HCT116 (cell line): Measurements from ENCODE around the gene DLG2. TPM values are rescaled to one million over a fixed set of nuclear protein-coding genes. Genes with fewer than 3 reads are reported as not detected.

ENCODE experiments used
- ATAC-seq: fragments of 200-7000 bp; cut with Tn5 transposase; 2 replicates; pipeline ENCODE4 v1.9.1; 2020; ENCODE audit warnings: mild to moderate bottlenecking, moderate library complexity
- BruUV-seq: library from RNA; stranded (reverse); fragments of 400-500 nt; replicated peaks from 2 replicates; lab custom pipeline; 2021; lab: Mats Ljungman, UMichigan
- CTCF ChIA-PET: fragments of 300-600 bp; sonication (Branson Sonifier 250); formaldehyde crosslinking; loops from one replicate; lab custom pipeline; 2021; ENCODE audit warnings: antibody characterized with exemption; lab: Charles Lee
- POLR2A ChIA-PET: fragments of 300-600, 350-600 bp; sonication (Branson Sonifier 250); formaldehyde crosslinking; loops from one replicate; lab custom pipeline; 2021; ENCODE audit warnings: antibody characterized with exemption; lab: Charles Lee
- RAD21 ChIA-PET, 2 experiments: fragments of 300-600 bp; sonication (Branson Sonifier 250); formaldehyde crosslinking; loops; one replicate each; lab custom pipeline; 2023; ENCODE audit warnings: low total read pairs in 2 of 2; ENCODE audit not compliant: uncharacterized antibody in 2 of 2, unreplicated experiment in 2 of 2, low non-redundant PET in 1 of 2; lab: Charles Lee
- DNase-seq: peaks from one replicate; pipeline ENCODE4 v3.0.0-alpha.2; 2010; ENCODE audit warnings: low read depth, low spot score
- H2AFZ ChIP-seq: fragments of 200-600 bp; shearing (Covaris generic), sonication (generic); 2 replicates; pipeline ENCODE4 v1.6.1; 2017; ENCODE audit warnings: low read depth, mixed run types, mixed read lengths, antibody characterized with exemption, low read length; ENCODE audit not compliant: poor library complexity, severe bottlenecking
- H3K27ac ChIP-seq: 2 replicates; pipeline ENCODE4 v1.5.1; 2012; ENCODE audit warnings: low read depth, low read length
- H3K27me3 ChIP-seq: fragments of 200-600 bp; sonication (generic); 2 replicates; pipeline ENCODE4 v1.6.1; 2016; ENCODE audit warnings: mixed run types, low read length, mixed read lengths; ENCODE audit not compliant: insufficient read depth
- H3K36me3 ChIP-seq, 2 experiments: fragments of 200-500 bp in 1 of 2; fragments of 200-600 bp in 1 of 2; sonication (Bioruptor generic) in 1 of 2; sonication (generic) in 1 of 2; 2 replicates each; pipeline versions ENCODE4 v1.5.1 to v1.6.1; 2014 to 2016; ENCODE audit warnings: low read length in 2 of 2, inconsistent platforms in 1 of 2, mixed read lengths in 1 of 2, mixed run types in 1 of 2; ENCODE audit not compliant: insufficient read depth in 2 of 2, control insufficient read depth in 1 of 2
- H3K4me1 ChIP-seq, 2 experiments: fragments of 200-600 bp in 1 of 2; sonication (generic) in 1 of 2; 2 replicates each; pipeline versions ENCODE4 v1.5.1 to v1.6.1; 2012 to 2017; ENCODE audit warnings: low read length in 2 of 2, inconsistent platforms in 1 of 2, mild to moderate bottlenecking in 1 of 2, mixed read lengths in 1 of 2, mixed run types in 1 of 2, moderate library complexity in 1 of 2; ENCODE audit not compliant: insufficient read depth in 2 of 2, control insufficient read depth in 1 of 2
- H3K4me2 ChIP-seq: fragments of 200-600 bp; sonication (generic); 2 replicates; pipeline ENCODE4 v1.6.1; 2017; ENCODE audit warnings: mixed run types, low read length, mixed read lengths
- H3K4me3 ChIP-seq, 2 experiments: fragments of 200-600 bp in 1 of 2; sonication (generic) in 1 of 2; replicated peaks in 1 of 2; 2 replicates each; pipeline ENCODE4 v1.5.1; 2011 to 2016; ENCODE audit warnings: low read length in 2 of 2, control low read depth in 1 of 2, low read depth in 1 of 2, mild to moderate bottlenecking in 1 of 2, mixed read lengths in 1 of 2, mixed run types in 1 of 2
- H3K79me2 ChIP-seq: fragments of 200-600 bp; sonication (generic); 2 replicates; pipeline ENCODE4 v1.6.1; 2017; ENCODE audit warnings: mild to moderate bottlenecking, mixed run types, low read length, moderate library complexity, mixed read lengths; ENCODE audit not compliant: insufficient read depth
- H3K9ac ChIP-seq: fragments of 200-600 bp; sonication (generic); 2 replicates; pipeline ENCODE4 v1.6.1; 2016; ENCODE audit warnings: low read length, mixed read lengths
- H3K9me2 ChIP-seq: fragments of 200-600 bp; sonication (generic), shearing (Covaris generic); 2 replicates; pipeline ENCODE4 v1.6.1; 2017; ENCODE audit warnings: mixed run types, mild to moderate bottlenecking, moderate library complexity; ENCODE audit not compliant: insufficient read depth
- H3K9me3 ChIP-seq, 2 experiments: fragments of 200-500 bp in 1 of 2; fragments of 200-600 bp in 1 of 2; sonication (Bioruptor generic) in 1 of 2; sonication (generic) in 1 of 2; 2 replicates each; pipeline ENCODE4 v1.6.1; 2014 to 2017; ENCODE audit warnings: low read length in 2 of 2, mixed read lengths in 2 of 2, inconsistent platforms in 1 of 2, low read depth in 1 of 2, mild to moderate bottlenecking in 1 of 2, mixed run types in 1 of 2, moderate library complexity in 1 of 2; ENCODE audit not compliant: control insufficient read depth in 1 of 2, insufficient read depth in 1 of 2
- H4K20me1 ChIP-seq: fragments of 200-600 bp; sonication (generic), shearing (Covaris generic); 2 replicates; pipeline ENCODE4 v1.6.1; 2017; ENCODE audit warnings: mixed run types, mild to moderate bottlenecking, moderate library complexity; ENCODE audit not compliant: insufficient read depth
- ATF3 ChIP-seq: IDR thresholded peaks from 2 replicates; pipeline ENCODE4 v1.6.1; 2012
- CTCF ChIP-seq, 3 experiments: fragments of 200-600 bp in 1 of 3; sonication (generic) in 1 of 3; IDR thresholded peaks in 2 of 3; conservative IDR thresholded peaks in 1 of 3; 2 replicates each; pipeline ENCODE4 v1.5.1; 2012 to 2017; ENCODE audit warnings: low read depth in 2 of 3, low read length in 2 of 3, antibody characterized with exemption in 1 of 3, borderline replicate concordance in 1 of 3, control low read depth in 1 of 3, mild to moderate bottlenecking in 1 of 3, mixed read lengths in 1 of 3, mixed run types in 1 of 3, moderate library complexity in 1 of 3; ENCODE audit not compliant: insufficient read depth in 1 of 3
- EGR1 ChIP-seq: IDR thresholded peaks from 2 replicates; pipeline ENCODE4 v1.6.1; 2012; ENCODE audit warnings: low read depth
- EZH2phosphoT487 ChIP-seq: fragments of 200-600 bp; IDR thresholded peaks from 2 replicates; pipeline ENCODE4 v1.6.1; 2018; ENCODE audit warnings: antibody characterized with exemption, borderline replicate concordance
- MAX ChIP-seq: IDR thresholded peaks from 2 replicates; pipeline ENCODE4 v1.6.1; 2012
- POLR2A ChIP-seq: IDR thresholded peaks from 2 replicates; pipeline ENCODE4 v1.7.0; 2011; ENCODE audit warnings: borderline replicate concordance; ENCODE audit not compliant: insufficient read depth, insufficient read length; ENCODE audit errors: extremely low read depth
- POLR2AphosphoS5 ChIP-seq: IDR thresholded peaks from 2 replicates; pipeline ENCODE4 v1.6.1; 2011; ENCODE audit warnings: mild to moderate bottlenecking, low read depth, low read length, moderate library complexity
- RAD21 ChIP-seq: IDR thresholded peaks from 2 replicates; pipeline ENCODE4 v1.6.1; 2012; ENCODE audit warnings: low read depth, mild to moderate bottlenecking
- REST ChIP-seq: IDR thresholded peaks from 2 replicates; pipeline ENCODE4 v1.6.1; 2012; ENCODE audit warnings: low read depth
- SIN3A ChIP-seq: IDR thresholded peaks from 2 replicates; pipeline ENCODE4 v1.6.1; 2012; ENCODE audit warnings: low read depth
- TCF7L2 ChIP-seq: IDR thresholded peaks from 2 replicates; pipeline ENCODE4 v1.7.0; 2011; ENCODE audit warnings: borderline replicate concordance, inconsistent platforms; ENCODE audit not compliant: insufficient read depth, insufficient read length; ENCODE audit errors: extremely low read depth
- YY1 ChIP-seq: IDR thresholded peaks from 2 replicates; pipeline ENCODE4 v1.6.1; 2011; ENCODE audit warnings: low read length, low read depth, moderate library complexity, mild to moderate bottlenecking; ENCODE audit not compliant: insufficient replicate concordance; ENCODE audit errors: extremely low read depth
- ZNF274 ChIP-seq: fragments of 200-500 bp; sonication (Bioruptor generic); IDR thresholded peaks from 2 replicates; pipeline ENCODE4 v1.6.1; 2014; ENCODE audit warnings: mild to moderate bottlenecking, low read depth, low read length, inconsistent platforms
- intact Hi-C: fragments of 100-400 bp; cut with micrococcal nuclease; formaldehyde crosslinking; loops from 2 replicates; pipeline ENCODE4 v1.10.0; 2022
- total RNA-seq: library from RNA; stranded (reverse); gene quantifications from one replicate; pipeline ENCODE4 v1.2.1, GENCODE V29; 2021; ENCODE audit not compliant: unreplicated experiment

DLG2 gene
- total RNA-seq, 1 experiment from 2014 or later: 2.4 TPM

- ChIA-PET POLR2A (no interaction called here), CTCF (no interaction called here), RAD21 (no interaction called here)
- DNase-seq (no peak), ATAC-seq (no peak)
- no peak overlapping the region for H2AFZ ChIP-seq
- no peak overlapping the region for H3K9ac ChIP-seq
- H3K4me1 ChIP-seq: no peaks in the 10 kb centered on the region
- TF ChIP-seq POLR2A: no peak
- no peak for TF ChIP-seq EZH2phosphoT487
- TF ChIP-seq MAX: no peak
- no peak for TF ChIP-seq TCF7L2
- no peak for TF ChIP-seq ATF3
- TF ChIP-seq SIN3A: no peak
- H3K4me2 ChIP-seq: no peak overlapping the region
- H3K36me3 ChIP-seq: no peaks in the 10 kb centered on the region
- intact Hi-C loops: loop anchor here (5.0 kb wide), 1 partner anchor 424 kb away; no protein-coding TSS in a partner anchor
- no peaks in the 10 kb centered on the region for H3K79me2 ChIP-seq
- H3K4me3 ChIP-seq: no peak overlapping the region
- no peaks in the 10 kb centered on the region; a peak in 1 of 4 replicates for H3K9me3 ChIP-seq
- no peaks in the 10 kb centered on the region for H4K20me1 ChIP-seq
- no TSS peak for BruUV-seq
- no peak overlapping the region for H3K27ac ChIP-seq
- no peaks in the 10 kb centered on the region for H3K27me3 ChIP-seq
- no peaks in the 10 kb centered on the region for H3K9me2 ChIP-seq
Measured at GRCh38 chr11:84260862-84261261, 1366.3 kb downstream of the DLG2 start.

GRCh38 chr11:84256618-84257017 lies 1370.5 kb downstream of the DLG2 start:
- no peaks in the 10 kb centered on the region; a peak in 1 of 4 replicates for H3K9me3 ChIP-seq
- ChIA-PET POLR2A (no interaction called here), RAD21 (no interaction called here), CTCF (no interaction called here)
- H3K4me2 ChIP-seq: no peak overlapping the region
- H3K4me3 ChIP-seq: no peak overlapping the region
- no peak for ATAC-seq
- no peaks in the 10 kb centered on the region for H3K4me1 ChIP-seq
- no peaks in the 10 kb centered on the region for H3K36me3 ChIP-seq
- H3K27me3 ChIP-seq: no peaks in the 10 kb centered on the region
- TF ChIP-seq EZH2phosphoT487 (no peak), EGR1 (no peak), POLR2AphosphoS5 (no peak), ZNF274 (no peak), YY1 (no peak), REST (no peak), SIN3A (no peak), CTCF (IDR thresholded peaks at IDR 0.05 in 2 of 3, conservative IDR thresholded peaks at IDR 0.05 in 1 of 3; ENCODE audit: borderline replicate concordance in 1 of 3, insufficient read depth in 1 of 3, low read depth in 2 of 3, low read length in 2 of 3) (no peak), RAD21 (no peak)
- intact Hi-C loops: no loop called here
- no peak overlapping the region for H3K27ac ChIP-seq
- BruUV-seq: no TSS peak
- no peaks in the 10 kb centered on the region for H4K20me1 ChIP-seq
- H2AFZ ChIP-seq: no peak overlapping the region
- no peaks in the 10 kb centered on the region for H3K79me2 ChIP-seq
- no peak overlapping the region for H3K9ac ChIP-seq
- no peaks in the 10 kb centered on the region for H3K9me2 ChIP-seq
- no peak for DNase-seq
